Measurements from ENCODE around the gene MYH6. TPM values are rescaled to one million over a fixed set of nuclear protein-coding genes. Genes with fewer than 3 reads are reported as not detected.

Gene MYH6
- total and polyA plus RNA-seq, 3 experiments from 2014 or later, result 0.09 TPM; not detected in 2

DNA sequence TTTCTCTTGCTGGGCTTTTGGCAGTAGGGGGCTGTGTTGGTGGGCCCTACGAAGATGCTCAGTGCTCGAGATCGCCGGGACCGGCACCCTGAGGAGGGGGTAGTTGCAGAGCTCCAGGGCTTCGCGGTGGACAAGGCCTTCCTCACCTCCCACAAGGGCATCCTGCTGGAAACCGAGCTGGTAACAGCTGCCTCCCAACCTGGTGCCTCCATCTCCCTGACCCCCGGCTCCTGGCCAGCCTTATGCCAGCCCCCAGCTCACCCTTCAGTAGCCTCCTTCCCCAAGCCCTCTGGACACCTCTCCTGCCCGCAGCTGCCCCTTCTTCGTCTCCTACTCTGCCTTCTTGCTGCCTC, 30.9 kb downstream of the MYH6 start:
- POLR2A ChIA-PET, result no interaction called here
- no peaks in the 10 kb centered on the region for H3K36me3 ChIP-seq (ENCODE audit: insufficient read depth, low read length)
- H3K27ac Mint-ChIP-seq, result no peak overlapping the region

DNA sequence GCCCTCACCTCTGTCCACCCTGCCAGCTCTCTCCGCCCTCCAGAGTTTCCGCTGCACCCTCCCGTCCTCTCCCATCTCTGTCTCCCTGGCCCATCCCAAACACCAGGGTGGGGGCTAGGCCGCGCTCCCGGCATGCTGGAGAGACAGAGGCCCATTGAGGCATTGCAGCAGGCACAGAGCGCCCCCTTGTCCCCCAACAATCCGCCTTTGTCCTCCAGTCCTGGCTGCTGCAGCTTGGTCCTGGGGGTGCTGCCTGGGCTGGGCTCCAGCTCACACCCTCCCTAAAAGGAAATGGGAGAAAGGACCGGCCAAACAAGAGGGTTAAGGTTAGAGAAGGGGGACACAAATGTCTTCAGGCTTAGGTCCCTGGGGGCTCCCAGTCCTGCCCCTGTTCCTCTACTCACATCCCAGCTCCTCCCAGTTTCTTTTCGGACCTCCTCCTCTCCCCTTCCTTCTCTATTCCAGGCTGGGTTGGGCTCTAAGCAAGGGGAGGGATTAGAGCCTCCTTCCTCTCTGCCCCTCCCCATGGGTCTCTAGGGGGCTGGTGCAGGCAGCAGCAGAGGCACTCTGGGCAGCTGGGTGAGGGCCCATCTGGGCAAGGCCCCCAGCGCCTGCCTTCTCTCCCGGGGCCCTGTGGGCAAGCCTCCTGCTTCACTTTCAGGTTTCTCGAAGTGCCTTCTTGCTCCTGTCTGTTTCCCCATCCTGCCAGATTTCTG, 31.4 kb downstream of the MYH6 start, which contains the start of gene CMTM5:
Gene CMTM5 (plus strand): TSS at position 565 of the 716 bp plus-strand sequence. CDS start 206 bp downstream, outside the sequence.
- H3K4me3 ChIP-seq (ENCODE audit: low read length), result no peak within 1 kb of the TSS
- H3K9me3 ChIP-seq (ENCODE audit: low read length), result no peaks in the 10 kb centered on the region
- H3K27ac ChIP-seq (ENCODE audit: low read depth, low read length), result no peak within 1 kb of the TSS
- Mint-ChIP-seq H3K36me3 (no peaks in the 10 kb centered on the region), H3K9me3 (no peaks in the 10 kb centered on the region), H3K4me3 (no peak within 1 kb of the TSS), H3K27ac (no peak within 1 kb of the TSS), H3K27me3 (peaks cover 12 to 16% of the 10 kb centered on the region in 2 donors), H3K4me1 (no peaks in the 10 kb centered on the region)
- POLR2A ChIA-PET, result no interaction called here
- H3K27me3 ChIP-seq (ENCODE audit: insufficient read depth, low read length, poor library complexity, severe bottlenecking), result no peaks in the 10 kb centered on the region
- CTCF ChIA-PET, result no interaction called here
- no peak for DNase-seq
- no peaks in the 10 kb centered on the region for H3K4me1 ChIP-seq (ENCODE audit: insufficient read depth, low read length)
- H3K36me3 ChIP-seq (ENCODE audit: insufficient read depth, low read length), result no peaks in the 10 kb centered on the region

More for the DNA sequence above, 30.9 kb downstream of the MYH6 start:
- CTCF ChIA-PET, result interaction anchor here (3.8 kb wide), 1 partner anchor 50 kb away, joined by 23 read pairs; no protein-coding TSS in a partner anchor
- H3K4me1 Mint-ChIP-seq, result no peaks in the 10 kb centered on the region
- no peak overlapping the region for H3K27ac ChIP-seq (ENCODE audit: low read depth, low read length)
- no peak overlapping the region for H3K4me3 Mint-ChIP-seq
- H3K4me1 ChIP-seq (ENCODE audit: insufficient read depth, low read length), result no peaks in the 10 kb centered on the region
- H3K9me3 ChIP-seq (ENCODE audit: low read length), result no peaks in the 10 kb centered on the region
- H3K27me3 ChIP-seq (ENCODE audit: insufficient read depth, low read length, poor library complexity, severe bottlenecking), result no peaks in the 10 kb centered on the region
- H3K9me3 Mint-ChIP-seq, result no peaks in the 10 kb centered on the region
- H3K27me3 Mint-ChIP-seq, result peaks cover 12 to 18% of the 10 kb centered on the region in 2 donors
- no peaks in the 10 kb centered on the region for H3K36me3 Mint-ChIP-seq
- no peak overlapping the region for H3K4me3 ChIP-seq (ENCODE audit: low read length)
- no peak for DNase-seq

DNA sequence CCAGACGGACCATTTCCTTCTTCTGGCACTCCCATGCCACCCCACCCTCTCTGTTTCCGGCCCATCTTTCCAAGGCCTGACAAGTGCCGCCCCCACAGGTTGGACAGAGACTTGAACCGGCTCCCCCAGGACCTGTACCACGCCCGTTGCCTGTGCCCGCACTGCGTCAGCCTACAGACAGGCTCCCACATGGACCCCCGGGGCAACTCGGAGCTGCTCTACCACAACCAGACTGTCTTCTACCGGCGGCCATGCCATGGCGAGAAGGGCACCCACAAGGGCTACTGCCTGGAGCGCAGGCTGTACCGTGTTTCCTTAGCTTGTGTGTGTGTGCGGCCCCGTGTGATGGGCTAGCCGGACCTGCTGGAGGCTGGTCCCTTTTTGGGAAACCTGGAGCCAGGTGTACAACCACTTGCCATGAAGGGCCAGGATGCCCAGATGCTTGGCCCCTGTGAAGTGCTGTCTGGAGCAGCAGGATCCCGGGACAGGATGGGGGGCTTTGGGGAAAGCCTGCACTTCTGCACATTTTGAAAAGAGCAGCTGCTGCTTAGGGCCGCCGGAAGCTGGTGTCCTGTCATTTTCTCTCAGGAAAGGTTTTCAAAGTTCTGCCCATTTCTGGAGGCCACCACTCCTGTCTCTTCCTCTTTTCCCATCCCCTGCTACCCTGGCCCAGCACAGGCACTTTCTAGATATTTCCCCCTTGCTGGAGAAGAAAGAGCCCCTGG, 32.4 kb downstream of the MYH6 start:
- Mint-ChIP-seq H3K9me3 (no peaks in the 10 kb centered on the region), H3K27me3 (peaks cover 9 to 15% of the 10 kb centered on the region in 2 donors), H3K27ac (no peak overlapping the region), H3K4me1 (no peaks in the 10 kb centered on the region), H3K36me3 (no peaks in the 10 kb centered on the region), H3K4me3 (no peak overlapping the region)
- POLR2A ChIA-PET, result no interaction called here
- Histone ChIP-seq H3K27ac (ENCODE audit: low read depth, low read length) (no peak overlapping the region), H3K4me3 (ENCODE audit: low read length) (no peak overlapping the region), H3K4me1 (ENCODE audit: insufficient read depth, low read length) (no peaks in the 10 kb centered on the region), H3K9me3 (ENCODE audit: low read length) (no peaks in the 10 kb centered on the region), H3K27me3 (ENCODE audit: insufficient read depth, low read length, poor library complexity, severe bottlenecking) (no peaks in the 10 kb centered on the region), H3K36me3 (ENCODE audit: insufficient read depth, low read length) (no peaks in the 10 kb centered on the region)
- no peak for DNase-seq
- CTCF ChIA-PET, result interaction anchor here (1.2 kb wide), 1 partner anchor 62 kb away, joined by 3 read pairs; no protein-coding TSS in a partner anchor

- POLR2A ChIA-PET, result no interaction called here
- DNase-seq, result no peak
- H3K27me3 ChIP-seq (ENCODE audit: insufficient read depth, low read length, poor library complexity, severe bottlenecking), result no peaks in the 10 kb centered on the region
- H3K36me3 Mint-ChIP-seq, result no peaks in the 10 kb centered on the region
- H3K4me3 ChIP-seq (ENCODE audit: low read length), result no peak overlapping the region
- H3K4me3 Mint-ChIP-seq, result no peak overlapping the region
- peaks cover 5 to 12% of the 10 kb centered on the region in 2 donors for H3K27me3 Mint-ChIP-seq
- H3K9me3 ChIP-seq (ENCODE audit: low read length), result no peaks in the 10 kb centered on the region
- H3K27ac ChIP-seq (ENCODE audit: low read depth, low read length), result no peak overlapping the region
- CTCF ChIA-PET, result no interaction called here
- H3K4me1 ChIP-seq (ENCODE audit: insufficient read depth, low read length), result no peaks in the 10 kb centered on the region
- H3K4me1 Mint-ChIP-seq, result no peaks in the 10 kb centered on the region
- no peaks in the 10 kb centered on the region for H3K36me3 ChIP-seq (ENCODE audit: insufficient read depth, low read length)
- H3K9me3 Mint-ChIP-seq, result no peaks in the 10 kb centered on the region
- no peak overlapping the region for H3K27ac Mint-ChIP-seq
Measured at GRCh38 chr14:23373041-23373440, 35.0 kb downstream of the MYH6 start.

- Mint-ChIP-seq H3K4me3 (peak within 1 kb of the TSS in 1 of 7 donors; percentile 23), H3K27ac (no peak within 1 kb of the TSS), H3K27me3 (peaks cover 10 to 16% of the 10 kb centered on the region in 2 donors), H3K36me3 (no peaks in the 10 kb centered on the region), H3K4me1 (no peaks in the 10 kb centered on the region), H3K9me3 (no peaks in the 10 kb centered on the region)
- no peaks in the 10 kb centered on the region for H3K4me1 ChIP-seq (ENCODE audit: insufficient read depth, low read length)
- no peak within 1 kb of the TSS for H3K4me3 ChIP-seq (ENCODE audit: low read length)
- H3K9me3 ChIP-seq (ENCODE audit: low read length), result no peaks in the 10 kb centered on the region
- ChIA-PET CTCF (no interaction called here), POLR2A (no interaction called here)
- DNase-seq, result no peak
- no peaks in the 10 kb centered on the region for H3K36me3 ChIP-seq (ENCODE audit: insufficient read depth, low read length)
- no peak within 1 kb of the TSS for H3K27ac ChIP-seq (ENCODE audit: low read depth, low read length)
- H3K27me3 ChIP-seq (ENCODE audit: insufficient read depth, low read length, poor library complexity, severe bottlenecking), result peaks cover 4% of the 10 kb centered on the region
Measured at GRCh38 chr14:23372509-23372908, 35.6 kb downstream of the MYH6 start, which contains the start of gene IL25. Gene IL25 (plus strand): TSS chr14:23372809.

GRCh38 chr14:23371865-23372264, 36.2 kb downstream of the MYH6 start:
- Mint-ChIP-seq H3K36me3 (no peaks in the 10 kb centered on the region), H3K4me3 (peak overlapping the region in 1 of 7 donors; percentile 23), H3K27me3 (peaks cover 14 to 22% of the 10 kb centered on the region in 2 donors), H3K4me1 (no peaks in the 10 kb centered on the region), H3K9me3 (no peaks in the 10 kb centered on the region), H3K27ac (no peak overlapping the region)
- ChIA-PET POLR2A (no interaction called here), CTCF (no interaction called here)
- Histone ChIP-seq H3K9me3 (ENCODE audit: low read length) (no peaks in the 10 kb centered on the region), H3K36me3 (ENCODE audit: insufficient read depth, low read length) (no peaks in the 10 kb centered on the region), H3K27me3 (ENCODE audit: insufficient read depth, low read length, poor library complexity, severe bottlenecking) (peaks cover 5% of the 10 kb centered on the region), H3K4me3 (ENCODE audit: low read length) (no peak overlapping the region), H3K27ac (ENCODE audit: low read depth, low read length) (no peak overlapping the region), H3K4me1 (ENCODE audit: insufficient read depth, low read length) (no peaks in the 10 kb centered on the region)
- no peak for DNase-seq

DNA sequence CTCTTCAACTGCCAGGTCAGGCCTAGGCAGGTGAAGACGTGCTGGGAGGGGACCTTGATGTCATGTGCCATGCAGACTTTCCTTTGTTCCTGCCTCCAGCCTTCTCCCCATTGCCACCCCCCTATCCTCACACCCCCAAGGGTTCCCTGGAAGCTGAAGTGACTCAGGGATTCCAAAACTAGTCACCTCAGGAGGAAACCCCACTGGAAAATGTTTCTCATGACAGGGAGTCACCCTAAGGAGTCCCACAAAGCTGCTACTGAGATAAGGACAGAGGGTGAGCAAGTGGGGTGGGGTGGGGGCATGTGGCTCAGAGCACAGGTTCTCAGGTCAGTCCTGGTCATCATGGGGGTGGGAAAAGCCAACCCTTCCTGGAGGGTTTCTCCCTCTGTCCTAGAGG, 37.9 kb downstream of the MYH6 start:
- DNase-seq, result no peak
- no peaks in the 10 kb centered on the region for H3K36me3 ChIP-seq (ENCODE audit: insufficient read depth, low read length)
- no peaks in the 10 kb centered on the region for H3K9me3 ChIP-seq (ENCODE audit: low read length)
- H3K4me3 Mint-ChIP-seq, result no peak overlapping the region
- no peak overlapping the region for H3K27ac ChIP-seq (ENCODE audit: low read depth, low read length)
- peaks cover 5% of the 10 kb centered on the region for H3K27me3 ChIP-seq (ENCODE audit: insufficient read depth, low read length, poor library complexity, severe bottlenecking)
- peaks cover 17 to 26% of the 10 kb centered on the region in 2 donors for H3K27me3 Mint-ChIP-seq
- ChIA-PET CTCF (interaction anchor here (2.1 kb wide), 1 partner anchor 10 kb away, joined by 8 read pairs; no protein-coding TSS in a partner anchor), POLR2A (no interaction called here)
- no peaks in the 10 kb centered on the region for H3K36me3 Mint-ChIP-seq
- no peaks in the 10 kb centered on the region for H3K4me1 Mint-ChIP-seq
- peak overlapping the region in 1 of 8 donors; percentile 19 for H3K27ac Mint-ChIP-seq
- H3K4me3 ChIP-seq (ENCODE audit: low read length), result no peak overlapping the region
- no peaks in the 10 kb centered on the region for H3K4me1 ChIP-seq (ENCODE audit: insufficient read depth, low read length)
- H3K9me3 Mint-ChIP-seq, result no peaks in the 10 kb centered on the region

DNA sequence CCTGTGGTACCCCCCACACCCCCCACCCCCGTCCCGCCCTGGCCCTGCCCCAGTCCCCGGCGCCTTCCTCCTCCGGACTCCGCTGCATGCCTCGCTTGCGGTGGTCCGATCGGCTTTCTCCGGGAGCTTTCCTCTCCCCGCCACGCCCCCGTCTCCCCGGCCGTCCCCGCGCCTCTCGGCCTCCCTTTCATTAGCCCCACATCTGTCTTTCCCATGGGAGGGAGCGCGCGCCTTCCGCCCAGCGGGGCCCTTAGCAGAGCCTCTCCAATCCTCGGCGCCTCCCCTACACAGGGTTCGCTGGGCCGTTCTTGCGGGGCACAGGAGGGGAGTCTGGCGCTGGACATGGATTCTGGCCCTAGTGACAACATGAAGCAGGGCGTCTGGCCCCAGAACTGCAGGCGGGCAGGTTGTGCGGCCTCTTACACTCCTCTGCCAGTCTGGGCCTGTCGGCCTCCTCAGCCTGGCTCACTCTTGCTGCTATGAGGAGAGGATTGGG, 41.6 kb downstream of the MYH6 start:
- H3K9me3 Mint-ChIP-seq, result peaks cover 0 to 2% (median 0%) of the 10 kb centered on the region in 5 donors
- Histone ChIP-seq H3K27ac (ENCODE audit: low read depth, low read length) (no peak overlapping the region), H3K4me3 (ENCODE audit: low read length) (no peak overlapping the region), H3K9me3 (ENCODE audit: low read length) (no peaks in the 10 kb centered on the region), H3K36me3 (ENCODE audit: insufficient read depth, low read length) (no peaks in the 10 kb centered on the region), H3K4me1 (ENCODE audit: insufficient read depth, low read length) (no peaks in the 10 kb centered on the region), H3K27me3 (ENCODE audit: insufficient read depth, low read length, poor library complexity, severe bottlenecking) (peaks cover 12% of the 10 kb centered on the region)
- H3K27me3 Mint-ChIP-seq, result peaks cover 25 to 40% of the 10 kb centered on the region in 2 donors
- DNase-seq, result peak in 1 of 5 donors; percentile 23
- ChIA-PET CTCF (no interaction called here), POLR2A (interaction anchor here (0.6 kb wide), 1 partner anchor 29 kb away, joined by 5 read pairs; no protein-coding TSS in a partner anchor)
- H3K36me3 Mint-ChIP-seq, result no peaks in the 10 kb centered on the region
- H3K4me1 Mint-ChIP-seq, result no peaks in the 10 kb centered on the region
- no peak overlapping the region for H3K4me3 Mint-ChIP-seq
- H3K27ac Mint-ChIP-seq, result no peak overlapping the region
